ENCODE measurements around the gene VASP. TPM values are rescaled to one million over a fixed set of nuclear protein-coding genes. Genes with fewer than 3 reads are reported as not detected.

The VASP gene
- total and polyA plus RNA-seq, 2 of the 4 experiments (the other 2 are of a cell fraction), result 61.1 to 88.8 TPM

DNA sequence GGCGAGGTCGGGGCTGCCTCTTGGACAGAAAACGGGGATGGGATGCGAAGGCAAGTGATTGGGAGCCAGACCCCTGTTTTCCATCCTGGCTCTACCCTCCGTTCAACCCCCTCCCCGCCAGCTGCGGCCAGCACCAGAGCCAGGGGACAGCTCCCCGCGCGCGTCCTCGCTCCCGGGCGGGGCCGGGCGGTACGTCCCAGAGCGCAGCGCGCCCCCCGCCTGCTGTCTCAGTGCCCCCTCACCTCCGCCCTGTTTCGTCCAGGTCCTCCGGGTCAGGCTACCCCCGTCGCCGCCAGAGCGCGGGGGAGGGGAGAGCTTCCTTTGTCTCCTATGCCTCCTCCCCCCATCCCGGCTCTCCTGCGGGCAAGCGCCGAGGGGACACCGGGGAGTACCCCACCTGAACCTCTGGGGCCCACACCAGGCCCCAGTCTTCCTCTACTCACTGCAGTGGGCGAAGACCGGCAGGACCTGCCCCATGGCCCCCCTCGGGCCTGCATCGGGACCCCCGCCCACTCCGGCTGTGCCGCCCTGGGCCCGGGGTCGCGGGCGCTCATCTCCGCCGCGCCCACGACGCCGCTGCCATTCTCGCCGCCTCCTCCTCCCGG is 10.8 kb upstream of the VASP start:
- H3K4me3 ChIP-seq (ENCODE audit: insufficient read depth, low read depth, low read length), result peak overlapping the region; percentile 61
- peak overlapping the region; percentile 73 for H2AK9ac ChIP-seq (replicated peaks; ENCODE audit: low read depth, low read length, poor library complexity)
- no peaks in the 10 kb centered on the region for H3K9me3 ChIP-seq (ENCODE audit: control insufficient read depth, insufficient read depth, low read length)
- no peak overlapping the region for H3K14ac ChIP-seq (replicated peaks; ENCODE audit: low read depth, low read length)
- no TSS peak for BruUV-seq (replicated peaks)
- H3K27ac ChIP-seq (ENCODE audit: insufficient read depth, low read length), result no peak overlapping the region; the same call in 1 of the 2 replicates
- no peak overlapping the region for H3K18ac ChIP-seq (ENCODE audit: low read depth, low read length)
- peak overlapping the region; percentile 88 for H3K4me2 ChIP-seq (ENCODE audit: low read depth, low read length)
- no peak overlapping the region for H4K91ac ChIP-seq (ENCODE audit: insufficient read depth, low read depth, low read length)
- POLR2A ChIA-PET (ENCODE audit: unreplicated experiment), result no interaction called here
- in situ Hi-C loops (cut with MboI; ENCODE audit: low sequenced_read_pairs) (no loop called here), dilution Hi-C loops (cut with HindIII; ENCODE audit: low sequenced_read_pairs, unreplicated experiment) (no loop called here), intact Hi-C loops (cut with micrococcal nuclease) (no loop called here)
- CTCF ChIA-PET, result interaction anchor here (2.7 kb wide), 1 partner anchor 11 kb away, joined by 8 read pairs; no protein-coding TSS in a partner anchor
- no peak overlapping the region for H2BK15ac ChIP-seq (ENCODE audit: low read depth, low read length)
- no peak overlapping the region for H4K5ac ChIP-seq (ENCODE audit: low read depth, low read length)
- H2AFZ ChIP-seq (replicated peaks; ENCODE audit: low read length, poor library complexity), result peak overlapping the region; percentile 88
- H3K9ac ChIP-seq (ENCODE audit: low read depth, low read length), result peak overlapping the region; percentile 36
- no peak overlapping the region for H2BK5ac ChIP-seq (ENCODE audit: low read depth, low read length, poor library complexity, severe bottlenecking)
- WGBS, 2 experiments (ENCODE audit: extremely low coverage in 2 of 2, insufficient read length in 1 of 2), result 4% methylated on average over 9 of the region's 54 CpGs; no CpG with 5 or more reads in 1 of the 2 experiments
- no peaks in the 10 kb centered on the region for H3K4me1 ChIP-seq (ENCODE audit: control insufficient read depth, insufficient read depth, low read length)
- ATAC-seq (ENCODE audit: low read depth), result peak; percentile 30
- H3K79me1 ChIP-seq (ENCODE audit: low read depth in 1 of 2, low read length in 2 of 2), result peaks cover 0 to 10% of the 10 kb centered on the region in 2 experiments; a peak in 1 of 4 replicates
- DNase-seq, result no peak
- no peak for TF ChIP-seq CEBPB (IDR thresholded peaks at IDR 0.05; ENCODE audit: low read depth, low read length)
- TF ChIP-seq RFX5 (IDR thresholded peaks at IDR 0.05; ENCODE audit: low read depth, low read length), result no peak
- TF ChIP-seq, protein P1, sequence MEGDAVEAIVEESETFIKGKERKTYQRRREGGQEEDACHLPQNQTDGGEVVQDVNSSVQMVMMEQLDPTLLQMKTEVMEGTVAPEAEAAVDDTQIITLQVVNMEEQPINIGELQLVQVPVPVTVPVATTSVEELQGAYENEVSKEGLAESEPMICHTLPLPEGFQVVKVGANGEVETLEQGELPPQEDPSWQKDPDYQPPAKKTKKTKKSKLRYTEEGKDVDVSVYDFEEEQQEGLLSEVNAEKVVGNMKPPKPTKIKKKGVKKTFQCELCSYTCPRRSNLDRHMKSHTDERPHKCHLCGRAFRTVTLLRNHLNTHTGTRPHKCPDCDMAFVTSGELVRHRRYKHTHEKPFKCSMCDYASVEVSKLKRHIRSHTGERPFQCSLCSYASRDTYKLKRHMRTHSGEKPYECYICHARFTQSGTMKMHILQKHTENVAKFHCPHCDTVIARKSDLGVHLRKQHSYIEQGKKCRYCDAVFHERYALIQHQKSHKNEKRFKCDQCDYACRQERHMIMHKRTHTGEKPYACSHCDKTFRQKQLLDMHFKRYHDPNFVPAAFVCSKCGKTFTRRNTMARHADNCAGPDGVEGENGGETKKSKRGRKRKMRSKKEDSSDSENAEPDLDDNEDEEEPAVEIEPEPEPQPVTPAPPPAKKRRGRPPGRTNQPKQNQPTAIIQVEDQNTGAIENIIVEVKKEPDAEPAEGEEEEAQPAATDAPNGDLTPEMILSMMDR (conservative IDR thresholded peaks at IDR 0.05; ENCODE audit: low read depth, low read length), result no peak
- peak; percentile 93 for TF ChIP-seq MAZ (IDR thresholded peaks at IDR 0.05; ENCODE audit: borderline replicate concordance, low read depth, low read length)
- peak; percentile 83 for TF ChIP-seq MXI1 (IDR thresholded peaks at IDR 0.05; ENCODE audit: borderline replicate concordance, low read depth, low read length)
- H2BK120ac ChIP-seq (ENCODE audit: low read depth, low read length), result no peak overlapping the region
- no peaks in the 10 kb centered on the region for H3K36me3 ChIP-seq (ENCODE audit: control insufficient read depth, insufficient read depth, low read length)
- H3K9me1 ChIP-seq (ENCODE audit: insufficient read depth, low read length), result peaks cover 9% of the 10 kb centered on the region
- peaks cover 6% of the 10 kb centered on the region; the same call in 1 of the 2 replicates for H3K27me3 ChIP-seq (ENCODE audit: control insufficient read depth, insufficient read depth, low read length)
- no peak overlapping the region for H3K23ac ChIP-seq (ENCODE audit: low read depth, low read length)
- H4K8ac ChIP-seq (ENCODE audit: low read depth in 2 of 2, low read length in 2 of 2), result no peak overlapping the region
- peaks cover 3% of the 10 kb centered on the region; the same call in 1 of the 2 replicates for H4K20me1 ChIP-seq (ENCODE audit: insufficient read depth, low read length)
- H3K4ac ChIP-seq (ENCODE audit: low read depth, low read length), result no peak overlapping the region
- no peak overlapping the region for H2BK20ac ChIP-seq (ENCODE audit: low read depth, low read length)
- H3K56ac ChIP-seq (ENCODE audit: extremely low read depth, insufficient read depth, low read length), result no peak overlapping the region
- no peak overlapping the region for H2AK5ac ChIP-seq (ENCODE audit: low read depth, low read length)

Data from IMR-90 (cell line).